ENCODE measurements around the gene SCIN.

GRCh38 chr7:12661581-12661980, 91.1 kb downstream of the SCIN start:
- TF ChIP-seq RAD21 (IDR thresholded peaks at IDR 0.05; ENCODE audit: low read depth) (no peak), EZH2phosphoT487 (IDR thresholded peaks at IDR 0.05; ENCODE audit: borderline replicate concordance) (no peak), ZBTB33 (IDR thresholded peaks at IDR 0.05; ENCODE audit: extremely low read depth, insufficient replicate concordance, low read length) (no peak), CTCF (IDR thresholded peaks at IDR 0.05 in 2 of 3, conservative IDR thresholded peaks at IDR 0.05 in 1 of 3; ENCODE audit: borderline replicate concordance in 1 of 3, insufficient read depth in 1 of 3, low read depth in 2 of 3, low read length in 2 of 3) (no peak), POLR2A (IDR thresholded peaks at IDR 0.05; ENCODE audit: borderline replicate concordance, extremely low read depth, insufficient read depth, insufficient read length) (no peak), REST (IDR thresholded peaks at IDR 0.05; ENCODE audit: low read depth) (no peak), POLR2AphosphoS5 (IDR thresholded peaks at IDR 0.05; ENCODE audit: low read depth, low read length) (no peak)

All from HCT116 (cell line).